Activated T-helper 2 cell treated with anti-CD3 and anti-CD28 coated beads, Interferon-gamma antibody, Interleukin-2, Interleukin-4, amounts not matched to agents 10 μg/mL and 5 μg/mL and 100 μg/mL, durations not matched to agents 14 hours and 24 hours and 36 hours (primary cell): ENCODE data around the gene HDAC11. TPM values are rescaled to one million over a fixed set of nuclear protein-coding genes. Genes with fewer than 3 reads are reported as not detected.
"Not testable (repeated sequence)": the region's sequence is repeated elsewhere in the genome, so short reads cannot be mapped to it uniquely, and the experiment has no call there.

Experiments used
- DNase-seq: peaks from one replicate; pipeline ENCODE4 v3.0.0; 2021; ENCODE audit warnings: low spot score
- H3K27ac Mint-ChIP-seq: one replicate; pipeline ENCODE4 v1.8.0; 2021; ENCODE audit warnings: mixed read lengths
- H3K27me3 Mint-ChIP-seq: one replicate; pipeline ENCODE4 v1.8.0; 2021; ENCODE audit warnings: low read depth, mixed read lengths
- H3K36me3 Mint-ChIP-seq: one replicate; pipeline ENCODE4 v1.8.0; 2021; ENCODE audit warnings: low read depth, mixed read lengths
- H3K4me1 Mint-ChIP-seq: one replicate; pipeline ENCODE4 v1.8.0; 2021; ENCODE audit warnings: low read depth, mixed read lengths
- H3K4me3 Mint-ChIP-seq: one replicate; pipeline ENCODE4 v1.8.0; 2021; ENCODE audit warnings: low read depth, mild to moderate bottlenecking, moderate library complexity, mixed read lengths
- H3K9me3 Mint-ChIP-seq: one replicate; pipeline ENCODE4 v1.8.0; 2021; ENCODE audit warnings: mixed read lengths
- intact Hi-C: fragments of 100-400 bp; cut with micrococcal nuclease; formaldehyde crosslinking; loops from one replicate; pipeline ENCODE4 v1.15.1; 2023
- total RNA-seq: library from RNA; stranded (reverse); gene quantifications from 2 replicates; pipeline ENCODE4 v1.2.3, GENCODE V29; 2022

Gene HDAC11
- total RNA-seq, 1 donor from 2014 or later = 2.6 TPM

GRCh38 chr3:13475871-13476590 is 4.1 kb upstream of the HDAC11 start:
- no peak for DNase-seq
- intact Hi-C loops = no loop called here
- Mint-ChIP-seq H3K9me3 (no peaks in the 10 kb centered on the region), H3K27ac (no peak overlapping the region), H3K27me3 (peaks cover 8% of the 10 kb centered on the region), H3K4me3 (no peak overlapping the region), H3K36me3 (no peaks in the 10 kb centered on the region), H3K4me1 (peaks cover 2% of the 10 kb centered on the region)

DNA sequence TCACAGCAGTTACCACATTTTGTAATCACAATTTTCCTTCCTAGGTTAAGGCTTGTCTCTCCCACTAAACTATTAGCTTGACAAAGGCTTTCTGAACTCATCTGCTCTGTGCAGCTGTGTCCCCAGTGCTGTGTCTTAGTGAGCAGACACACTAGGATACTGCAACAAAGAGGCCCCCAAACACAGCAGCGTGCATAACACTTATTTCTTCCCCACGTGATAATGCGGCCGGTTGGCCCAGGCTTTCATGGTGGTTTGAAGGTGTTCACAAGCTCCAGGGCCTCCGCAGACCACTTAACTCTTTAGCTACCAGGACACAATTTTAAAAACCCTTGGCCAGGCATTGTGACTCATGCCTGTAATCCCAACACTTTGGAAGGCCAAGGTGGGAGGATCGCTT is 2.2 kb upstream of the HDAC11 start:
- intact Hi-C loops = no loop called here
- Mint-ChIP-seq H3K4me1 (peaks cover 2% of the 10 kb centered on the region), H3K27me3 (peaks cover 7% of the 10 kb centered on the region), H3K36me3 (no peaks in the 10 kb centered on the region), H3K9me3 (no peaks in the 10 kb centered on the region), H3K4me3 (peak overlapping the region; percentile 20), H3K27ac (no peak overlapping the region)
- no peak for DNase-seq

DNA sequence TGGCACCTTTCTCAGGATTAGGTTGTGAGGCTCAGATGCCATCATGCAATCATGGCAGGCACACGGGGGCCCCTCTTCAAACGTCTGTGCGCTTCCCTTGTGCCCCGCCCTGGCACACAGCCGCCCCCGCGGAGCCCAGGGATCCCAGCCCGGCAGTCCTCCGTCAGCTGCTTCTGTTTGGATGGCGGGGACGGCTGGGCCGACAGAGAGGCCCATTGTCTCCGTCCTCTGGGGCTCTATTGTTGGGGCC is 849 bp upstream of the HDAC11 start:
- no peak for DNase-seq

DNA sequence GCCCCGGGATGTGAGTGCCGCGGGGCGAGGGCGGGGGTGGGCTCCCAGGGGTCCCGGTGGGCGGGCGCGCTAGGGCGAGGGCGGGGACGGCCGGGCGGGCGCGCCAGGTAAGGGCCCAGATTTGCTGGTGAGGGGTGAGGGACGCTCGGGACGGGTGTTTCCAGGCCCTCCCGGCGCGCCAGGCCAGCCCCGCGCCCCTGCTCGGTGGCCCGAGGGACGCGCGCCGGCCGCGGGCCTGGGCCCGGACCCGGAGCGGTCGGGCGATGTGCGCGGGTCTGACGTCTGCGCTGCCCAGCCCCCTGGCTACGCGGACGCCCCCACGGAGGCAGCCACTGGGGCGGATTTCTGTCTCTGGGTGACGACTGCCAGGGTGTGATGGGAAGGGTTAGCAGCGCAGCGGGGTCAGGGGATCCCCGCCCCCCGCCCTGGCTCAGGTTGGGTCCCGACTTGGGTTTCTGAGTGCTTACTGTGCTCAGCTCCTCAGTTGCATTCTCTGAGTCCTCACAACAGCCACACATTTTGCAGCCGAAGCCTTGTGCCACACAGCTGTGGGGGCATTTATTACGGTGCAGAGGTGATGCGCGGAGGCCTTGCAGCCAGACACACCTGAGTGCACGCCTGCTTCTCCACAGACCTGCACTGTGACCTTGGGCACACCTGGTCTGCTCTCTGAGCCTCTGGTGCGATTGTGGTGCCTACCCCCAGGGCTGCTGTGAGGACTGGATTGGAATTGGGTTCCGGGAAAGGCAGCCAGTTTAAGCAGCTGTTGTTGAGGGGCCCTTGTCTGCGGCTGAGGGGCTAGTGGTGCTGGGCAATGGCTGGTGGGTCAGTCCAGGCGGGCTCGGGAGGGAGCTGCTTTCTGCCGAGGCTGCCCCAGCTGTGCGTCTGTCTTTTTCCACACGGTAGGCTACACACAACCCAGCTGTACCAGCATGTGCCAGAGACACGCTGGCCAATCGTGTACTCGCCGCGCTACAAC is 523 bp downstream of the HDAC11 start:
- DNase-seq = peak; percentile 26
- Mint-ChIP-seq H3K4me3 (peak overlapping the region; percentile 76), H3K36me3 (no peaks in the 10 kb centered on the region), H3K27ac (no peak overlapping the region), H3K9me3 (no peaks in the 10 kb centered on the region), H3K4me1 (peaks cover 2% of the 10 kb centered on the region), H3K27me3 (peaks cover 3% of the 10 kb centered on the region)
- intact Hi-C loops = loop anchor here (1.0 to 10.0 kb wide), 3 partner anchors 29 to 414 kb away; no protein-coding TSS in a partner anchor

More for the DNA sequence above, 849 bp upstream of the HDAC11 start:
- Mint-ChIP-seq H3K4me1 (peaks cover 2% of the 10 kb centered on the region), H3K27ac (peak overlapping the region; percentile 79), H3K4me3 (peak overlapping the region; percentile 86), H3K36me3 (no peaks in the 10 kb centered on the region), H3K27me3 (peaks cover 3% of the 10 kb centered on the region), H3K9me3 (no peaks in the 10 kb centered on the region)
- intact Hi-C loops = loop anchor here (1.0 kb wide), 1 partner anchor 699 kb away; the partner anchor contains the start of genes LSM3 and XPC

GRCh38 chr3:13482106-13482690 is 2.1 kb downstream of the HDAC11 start:
- no peak for DNase-seq
- H3K27me3 Mint-ChIP-seq = peaks cover 3% of the 10 kb centered on the region
- H3K9me3 Mint-ChIP-seq = no peaks in the 10 kb centered on the region
- H3K4me1 Mint-ChIP-seq = peaks cover 2% of the 10 kb centered on the region
- intact Hi-C loops = loop anchor here (10.0 kb wide), 1 partner anchor 413 kb away; no protein-coding TSS in a partner anchor
- H3K4me3 Mint-ChIP-seq = no peak overlapping the region
- no peak overlapping the region for H3K27ac Mint-ChIP-seq
- H3K36me3 Mint-ChIP-seq = no peaks in the 10 kb centered on the region

GRCh38 chr3:13483286-13483685 is 3.2 kb downstream of the HDAC11 start:
- Mint-ChIP-seq H3K4me1 (peaks cover 2% of the 10 kb centered on the region), H3K4me3 (no peak overlapping the region), H3K36me3 (no peaks in the 10 kb centered on the region), H3K27ac (no peak overlapping the region), H3K27me3 (peaks cover 3% of the 10 kb centered on the region), H3K9me3 (no peaks in the 10 kb centered on the region)
- no peak for DNase-seq
- intact Hi-C loops = loop anchor here (10.0 kb wide), 1 partner anchor 412 kb away; no protein-coding TSS in a partner anchor

DNA sequence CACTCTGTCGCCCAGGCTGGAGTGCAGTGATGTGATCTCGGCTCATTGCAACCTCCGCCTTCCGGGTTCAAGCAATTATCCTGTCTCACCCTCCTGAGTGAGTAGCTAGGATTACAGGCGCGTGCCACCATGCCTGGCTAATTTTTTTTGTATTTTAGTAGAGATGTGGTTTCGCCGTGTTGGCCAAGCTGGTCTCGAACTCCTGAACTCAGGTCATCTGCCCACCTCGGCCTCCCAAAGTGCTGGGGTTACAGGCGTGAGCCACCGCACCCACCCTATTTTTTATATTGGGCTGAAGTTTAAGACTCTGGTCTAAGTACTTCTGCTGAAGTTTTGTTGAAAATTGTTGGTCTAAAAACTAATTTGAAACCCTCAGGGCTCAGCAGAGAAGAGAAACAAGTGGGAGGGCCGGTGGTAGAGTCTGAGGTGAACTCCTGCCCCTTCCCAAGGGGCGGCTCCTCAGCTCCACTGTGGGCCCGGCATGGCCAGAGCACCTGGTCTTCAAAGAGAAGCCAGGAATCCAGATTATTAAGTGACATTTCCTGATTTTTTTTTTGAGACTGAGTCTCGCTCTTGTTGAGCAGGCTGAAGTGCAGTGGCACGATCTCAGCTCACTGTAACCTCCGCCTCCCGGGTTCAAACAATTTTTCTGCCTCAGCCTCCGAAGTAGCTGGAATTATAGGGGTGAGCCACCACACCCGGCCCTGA is 4.0 kb downstream of the HDAC11 start:
- Mint-ChIP-seq H3K27me3 (peaks cover 3% of the 10 kb centered on the region), H3K4me3 (no peak overlapping the region), H3K4me1 (peaks cover 2% of the 10 kb centered on the region), H3K36me3 (no peaks in the 10 kb centered on the region), H3K9me3 (no peaks in the 10 kb centered on the region), H3K27ac (no peak overlapping the region)
- intact Hi-C loops = loop anchor here (10.0 kb wide), 1 partner anchor 411 kb away; no protein-coding TSS in a partner anchor
- DNase-seq = no peak

GRCh38 chr3:13484851-13485590 is 4.9 kb downstream of the HDAC11 start:
- DNase-seq = no peak
- Mint-ChIP-seq H3K36me3 (no peaks in the 10 kb centered on the region), H3K27me3 (peaks cover 3% of the 10 kb centered on the region), H3K4me1 (no peaks in the 10 kb centered on the region), H3K4me3 (no peak overlapping the region), H3K9me3 (no peaks in the 10 kb centered on the region), H3K27ac (no peak overlapping the region)
- intact Hi-C loops = loop anchor here (10.0 kb wide), 1 partner anchor 410 kb away; no protein-coding TSS in a partner anchor

DNA sequence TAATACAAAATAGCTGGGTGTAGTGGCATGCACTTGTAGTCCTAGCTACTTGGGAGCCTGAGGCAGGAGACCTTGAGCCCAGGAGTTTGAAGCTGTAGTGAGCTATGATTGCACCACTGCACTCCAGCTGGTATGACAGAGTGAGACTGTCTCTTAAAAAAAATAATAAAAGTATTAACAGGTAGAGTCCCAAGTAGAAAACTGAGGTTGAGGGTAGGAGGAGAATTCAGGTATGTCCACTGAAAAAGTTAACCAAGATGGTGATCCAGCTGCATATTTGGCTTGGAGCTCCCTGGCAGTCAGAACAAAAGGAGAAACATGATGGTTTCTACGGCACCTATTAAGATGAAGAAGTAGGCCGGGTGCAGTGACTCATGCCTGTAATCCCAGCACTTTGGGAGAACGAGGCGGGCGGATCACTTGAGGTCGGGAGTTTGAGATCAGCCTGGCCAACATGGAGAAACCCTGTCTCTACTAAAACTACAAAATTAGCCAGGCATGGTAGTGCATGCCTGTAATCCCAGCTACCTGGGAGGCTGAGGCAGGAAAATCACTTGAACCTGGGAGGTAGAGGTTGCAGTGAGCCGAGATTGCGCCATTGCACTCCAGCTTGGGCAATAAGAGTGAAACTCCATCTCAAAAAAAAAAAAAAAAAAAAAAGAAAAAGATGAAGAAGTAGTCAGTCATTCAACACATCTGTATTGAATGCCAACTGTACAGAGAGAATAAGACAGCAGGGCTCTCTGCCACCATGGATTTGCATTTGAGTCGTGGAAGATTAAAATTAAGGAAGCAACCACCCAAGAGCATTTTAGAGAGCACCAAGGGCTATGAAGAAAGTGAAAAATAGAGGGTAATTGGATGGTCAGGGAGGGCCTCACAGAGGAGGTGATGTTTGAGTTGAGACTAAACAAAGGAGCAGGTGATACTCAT is 5.8 kb downstream of the HDAC11 start:
- not testable (repeated sequence) for DNase-seq, H3K9me3 Mint-ChIP-seq, H3K4me1 Mint-ChIP-seq, H3K27ac Mint-ChIP-seq, H3K4me3 Mint-ChIP-seq, H3K36me3 Mint-ChIP-seq, H3K27me3 Mint-ChIP-seq
- intact Hi-C loops = loop anchor here (10.0 kb wide), 1 partner anchor 409 kb away; no protein-coding TSS in a partner anchor

DNA sequence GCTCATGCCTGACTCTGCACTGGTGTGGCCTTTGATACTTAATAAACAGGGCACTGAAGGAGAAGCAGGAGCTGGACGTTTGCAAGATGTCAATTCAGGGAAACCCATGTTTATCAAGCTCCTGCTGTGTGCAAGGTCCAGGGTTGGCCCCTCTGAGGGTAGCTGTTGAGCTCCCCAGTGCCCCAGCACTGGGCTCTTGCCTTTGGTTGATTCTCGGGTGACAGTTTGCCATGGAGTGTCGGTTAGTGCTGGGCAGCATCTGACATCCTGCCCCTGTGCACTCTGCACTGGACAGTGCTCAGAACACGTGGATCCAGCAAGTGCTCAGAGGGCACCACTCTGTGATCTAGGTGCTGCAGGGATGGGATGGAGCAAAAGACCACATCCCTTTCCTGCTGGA is 7.3 kb downstream of the HDAC11 start:
- no peaks in the 10 kb centered on the region for H3K36me3 Mint-ChIP-seq
- H3K27me3 Mint-ChIP-seq = no peaks in the 10 kb centered on the region
- no peak for DNase-seq
- no peak overlapping the region for H3K4me3 Mint-ChIP-seq
- no peaks in the 10 kb centered on the region for H3K9me3 Mint-ChIP-seq
- intact Hi-C loops = loop anchor here (10.0 kb wide), 1 partner anchor 407 kb away; no protein-coding TSS in a partner anchor
- no peak overlapping the region for H3K27ac Mint-ChIP-seq
- H3K4me1 Mint-ChIP-seq = no peaks in the 10 kb centered on the region
